Liver (tissue), 9 donors: ENCODE data around the gene SPC24. TPM values are rescaled to one million over a fixed set of nuclear protein-coding genes. Genes with fewer than 3 reads are reported as not detected.

Source experiments
- DNase-seq: peaks from one replicate; pipeline ENCODE4 v3.0.0-alpha.2; 2017; ENCODE audit warnings: low spot score
- H3K27ac ChIP-seq, 2 donors: one replicate each; pipeline ENCODE4 v1.7.0; 2013; ENCODE audit warnings: inconsistent platforms in 2 of 2, low read length in 2 of 2, control low read depth in 1 of 2, low read depth in 1 of 2, mild to moderate bottlenecking in 1 of 2
- H3K27me3 ChIP-seq, 4 donors: one replicate each; pipeline versions ENCODE4 v1.6.1 to v1.7.0; 2013; ENCODE audit warnings: low read length in 3 of 4, inconsistent platforms in 1 of 4, mild to moderate bottlenecking in 1 of 4, moderate library complexity in 1 of 4; ENCODE audit not compliant: control insufficient read depth in 4 of 4, insufficient read depth in 4 of 4
- H3K36me3 ChIP-seq, 4 donors: one replicate each; pipeline versions ENCODE4 v1.6.1 to v1.7.0; 2013; ENCODE audit warnings: low read length in 3 of 4, mild to moderate bottlenecking in 3 of 4, low read depth in 1 of 4, moderate library complexity in 1 of 4; ENCODE audit not compliant: control insufficient read depth in 4 of 4, insufficient read depth in 3 of 4
- H3K4me1 ChIP-seq, 4 donors: one replicate each; pipeline versions ENCODE4 v1.6.1 to v1.7.0; 2013; ENCODE audit warnings: low read length in 3 of 4, mild to moderate bottlenecking in 3 of 4, moderate library complexity in 1 of 4; ENCODE audit not compliant: control insufficient read depth in 4 of 4, insufficient read depth in 4 of 4
- H3K4me3 ChIP-seq, 3 donors: one replicate each; pipeline versions ENCODE4 v1.6.1 to v1.7.0; 2013; ENCODE audit warnings: low read length in 3 of 3, control low read depth in 1 of 3, low read depth in 1 of 3, mild to moderate bottlenecking in 1 of 3
- H3K9ac ChIP-seq, 2 donors: one replicate each; pipeline ENCODE4 v1.7.0; 2013; ENCODE audit warnings: low read length in 2 of 2, mild to moderate bottlenecking in 2 of 2, moderate library complexity in 2 of 2, control low read depth in 1 of 2, low read depth in 1 of 2
- H3K9me3 ChIP-seq, 4 donors: one replicate each; pipeline versions ENCODE4 v1.6.1 to v1.7.0; 2013; ENCODE audit warnings: low read length in 3 of 4; ENCODE audit not compliant: control insufficient read depth in 4 of 4
- ATF3 ChIP-seq: IDR thresholded peaks from 2 replicates; pipeline ENCODE4 v1.6.1; 2016; ENCODE audit warnings: antibody characterized with exemption
- CTCF ChIP-seq: fragments of 150-350 bp; IDR thresholded peaks from 2 replicates; pipeline ENCODE4 v1.5.1; 2017; ENCODE audit warnings: improper control_type of control experiment, low read depth, low read length; ENCODE audit not compliant: missing input control
- EGR1 ChIP-seq, 2 donors: IDR thresholded peaks; 2 replicates each; pipeline ENCODE4 v1.6.1; 2016 to 2018; ENCODE audit warnings: antibody characterized with exemption in 2 of 2, low read depth in 2 of 2
- FOXA1 ChIP-seq: IDR thresholded peaks from 2 replicates; pipeline ENCODE4 v1.6.1; 2016; ENCODE audit warnings: antibody characterized with exemption
- FOXA2 ChIP-seq: IDR thresholded peaks from 2 replicates; pipeline ENCODE4 v1.6.1; 2016; ENCODE audit warnings: antibody characterized with exemption
- GABPA ChIP-seq, 2 donors: IDR thresholded peaks in 1 of 2; conservative IDR thresholded peaks in 1 of 2; 2 replicates each; pipeline ENCODE4 v1.6.1; 2016; ENCODE audit warnings: antibody characterized with exemption in 2 of 2, mild to moderate bottlenecking in 1 of 2, moderate library complexity in 1 of 2
- HNF4A ChIP-seq, 2 donors: conservative IDR thresholded peaks; 2 replicates each; pipeline ENCODE4 v1.6.1; 2016; ENCODE audit warnings: antibody characterized with exemption in 2 of 2, mild to moderate bottlenecking in 2 of 2
- HNF4G ChIP-seq: IDR thresholded peaks from 2 replicates; pipeline ENCODE4 v1.6.1; 2016; ENCODE audit warnings: antibody characterized with exemption
- JUND ChIP-seq, 2 donors: IDR thresholded peaks; 2 replicates each; pipeline ENCODE4 v1.6.1; 2016; ENCODE audit warnings: antibody characterized with exemption in 2 of 2
- MAX ChIP-seq: IDR thresholded peaks from 2 replicates; pipeline ENCODE4 v1.6.1; 2016; ENCODE audit warnings: antibody characterized with exemption
- NR2F2 ChIP-seq: IDR thresholded peaks from 2 replicates; pipeline ENCODE4 v1.6.1; 2016; ENCODE audit warnings: antibody characterized with exemption
- RAD21 ChIP-seq, 2 donors: IDR thresholded peaks; 2 replicates each; pipeline ENCODE4 v1.6.1; 2016; ENCODE audit warnings: antibody characterized with exemption in 2 of 2, mild to moderate bottlenecking in 2 of 2
- REST ChIP-seq: IDR thresholded peaks from 2 replicates; pipeline ENCODE4 v1.6.1; 2016; ENCODE audit warnings: antibody characterized with exemption, mild to moderate bottlenecking
- RXRA ChIP-seq, 2 donors: IDR thresholded peaks; 2 replicates each; pipeline ENCODE4 v1.6.1; 2017 to 2018; ENCODE audit warnings: antibody characterized with exemption in 2 of 2, mild to moderate bottlenecking in 1 of 2
- SP1 ChIP-seq: IDR thresholded peaks from 2 replicates; pipeline ENCODE4 v1.6.1; 2018; ENCODE audit warnings: antibody characterized with exemption, mild to moderate bottlenecking
- TAF1 ChIP-seq: conservative IDR thresholded peaks from 2 replicates; pipeline ENCODE4 v1.6.1; 2016; ENCODE audit warnings: antibody characterized with exemption, mild to moderate bottlenecking
- YY1 ChIP-seq: IDR thresholded peaks from 2 replicates; pipeline ENCODE4 v1.6.1; 2016; ENCODE audit warnings: antibody characterized with exemption, mild to moderate bottlenecking
- ZBTB33 ChIP-seq: IDR thresholded peaks from 2 replicates; pipeline ENCODE4 v1.6.1; 2016; ENCODE audit warnings: antibody characterized with exemption
- WGBS: extraction: QIAGEN DNeasy Blood & Tissue Kit; methylation state at CpG from one replicate; pipeline ENCODE4 v1.1.7; 2013; 5-methylcytosine and 5-hydroxymethylcytosine counted together
- polyA plus RNA-seq, 2 donors: library from polyadenylated mRNA; stranded (reverse) in 1 of 2; unstranded in 1 of 2; fragments of 200-250 nt in 1 of 2; fragments of >200 nt in 1 of 2; fragmentation: Nextera tagmentation in 1 of 2; extraction: Ambion mirVana in 1 of 2; gene quantifications; one replicate each; pipeline versions ENCODE4 v1.2.1 to v1.2.3, GENCODE V29; 2013 to 2015
- total RNA-seq, 2 donors: library from RNA; depleted of rRNA; stranded (reverse); fragments of >200 nt; gene quantifications; one replicate each; pipeline ENCODE4 v1.2.3, GENCODE V29; 2014
- donor health status: healthy.
- donor health status: healthy.
- donor health status: healthy.
- donor health status: healthy.
- donor health status: healthy.

Gene SPC24
- total and polyA plus RNA-seq, 4 donors, result 0.42 to 72.5 (median 1.3) TPM

- 61% methylated on average over 17 of the region's 17 CpGs for WGBS
- Histone ChIP-seq H3K4me3 (no peak overlapping the region), H3K9me3 (no peaks in the 10 kb centered on the region), H3K4me1 (peaks cover 0 to 48% (median 26%) of the 10 kb centered on the region in 4 donors), H3K27ac (peak overlapping the region; percentile 55 to 63), H3K27me3 (no peaks in the 10 kb centered on the region), H3K36me3 (peaks cover 0 to under 1% (median 0%) of the 10 kb centered on the region in 4 donors), H3K9ac (no peak overlapping the region)
- TF ChIP-seq FOXA2, result no peak
- peak; percentile 34 for TF ChIP-seq SP1
- TF ChIP-seq YY1, result no peak
- TF ChIP-seq GABPA (IDR thresholded peaks at IDR 0.05 in 1 of 2, conservative IDR thresholded peaks at IDR 0.05 in 1 of 2), result no peak
- no peak for TF ChIP-seq MAX
- TF ChIP-seq ZBTB33, result no peak
- no peak for TF ChIP-seq RXRA (IDR thresholded peaks at IDR 0.05)
- no peak for TF ChIP-seq HNF4G
- peak in 1 of 2 donors; percentile 37 for TF ChIP-seq JUND (IDR thresholded peaks at IDR 0.05)
- TF ChIP-seq HNF4A (conservative IDR thresholded peaks at IDR 0.05), result no peak
- peak; percentile 90 for TF ChIP-seq NR2F2
- TF ChIP-seq REST, result no peak
- peak; percentile 69 for TF ChIP-seq CTCF
- TF ChIP-seq RAD21 (IDR thresholded peaks at IDR 0.05), result peak; percentile 75 to 81
- TF ChIP-seq TAF1, result no peak
- no peak for TF ChIP-seq EGR1 (IDR thresholded peaks at IDR 0.05; ENCODE audit: low read depth in 2 of 2)
- no peak for TF ChIP-seq FOXA1
- no peak for TF ChIP-seq ATF3
- DNase-seq, result peak; percentile 73
Measured at GRCh38 chr19:11203194-11204075, 47.9 kb upstream of the SPC24 start.
